GM21526 (cell line): Measurements from ENCODE around the gene MINDY4.

Experiments
- ATAC-seq: cut with Tn5 transposase; IDR thresholded peaks from one replicate; pipeline ENCODE4 v1.9.1; 2021; ENCODE audit warnings: moderate library complexity; ENCODE audit not compliant: unreplicated experiment, low FRiP score

The MINDY4 gene

GRCh38 chr7:30894866-30895605 is 123.8 kb downstream of the MINDY4 start:
- no peak for ATAC-seq

DNA sequence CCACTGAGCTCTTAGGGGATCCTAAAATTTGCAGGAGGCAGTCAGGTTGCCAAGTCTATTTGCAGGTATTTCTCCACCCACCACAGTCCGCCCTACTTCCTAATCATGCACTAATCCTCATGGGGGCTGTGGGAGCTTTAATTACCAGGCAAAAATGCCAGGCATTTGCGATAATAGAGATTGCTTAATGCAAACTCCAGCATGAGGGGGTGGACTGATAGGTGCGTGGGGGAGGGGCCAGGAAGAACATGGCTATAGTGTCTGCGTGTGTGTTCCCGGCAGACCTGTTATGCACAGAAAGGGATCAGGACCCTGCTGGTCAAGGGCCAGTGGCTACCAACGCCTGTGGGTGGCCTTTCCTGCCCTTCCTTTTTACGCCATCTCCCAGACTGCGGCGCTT is 124.8 kb downstream of the MINDY4 start:
- ATAC-seq, result no peak

GRCh38 chr7:30896783-30897637 is 125.8 kb downstream of the MINDY4 start:
- ATAC-seq, result no peak

- ATAC-seq, result no peak
These were observed 126.6 kb downstream of the MINDY4 start for GRCh38 chr7:30897770-30898169.

DNA sequence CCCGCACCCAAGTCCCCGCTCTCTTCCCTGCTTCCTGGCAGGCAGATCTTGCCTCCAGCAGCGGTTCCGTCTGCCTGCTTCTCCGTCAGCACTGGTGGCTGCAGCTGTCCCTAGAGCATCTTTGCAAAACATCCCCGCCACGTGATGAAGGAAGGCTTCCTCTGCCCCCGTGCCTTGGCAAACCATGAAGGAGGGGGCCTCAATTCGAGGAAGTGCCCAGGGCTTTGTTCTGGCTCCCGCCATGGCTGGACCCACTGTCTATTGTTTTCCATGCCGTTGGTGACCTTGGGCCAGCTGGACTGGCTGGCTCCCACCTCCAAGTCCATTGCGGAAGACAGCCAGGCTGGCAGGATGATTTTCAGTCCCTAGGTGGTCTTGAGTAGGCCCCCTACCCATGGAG is 127.2 kb downstream of the MINDY4 start:
- no peak for ATAC-seq

DNA sequence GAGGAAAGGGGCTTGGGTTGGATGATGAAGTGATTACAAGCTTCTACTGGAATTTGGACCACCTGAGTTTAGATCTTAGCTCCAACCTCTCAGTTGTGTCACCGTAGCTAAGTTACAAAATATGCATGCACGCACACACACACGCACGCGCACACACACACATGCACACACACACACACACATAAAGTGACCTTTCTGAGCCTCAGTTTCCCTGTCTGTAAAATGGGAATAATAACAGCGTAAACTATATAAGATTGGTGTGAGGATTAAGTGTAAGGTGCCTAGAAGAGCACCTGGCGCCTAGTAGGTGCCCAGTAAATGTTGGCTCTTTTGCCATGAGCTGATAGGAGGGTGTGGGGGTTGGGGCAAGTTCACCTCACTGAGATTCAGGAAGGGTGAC is 127.8 kb downstream of the MINDY4 start:
- no peak for ATAC-seq

- ATAC-seq, result no peak
These were observed 128.4 kb downstream of the MINDY4 start for GRCh38 chr7:30899630-30900029.

DNA sequence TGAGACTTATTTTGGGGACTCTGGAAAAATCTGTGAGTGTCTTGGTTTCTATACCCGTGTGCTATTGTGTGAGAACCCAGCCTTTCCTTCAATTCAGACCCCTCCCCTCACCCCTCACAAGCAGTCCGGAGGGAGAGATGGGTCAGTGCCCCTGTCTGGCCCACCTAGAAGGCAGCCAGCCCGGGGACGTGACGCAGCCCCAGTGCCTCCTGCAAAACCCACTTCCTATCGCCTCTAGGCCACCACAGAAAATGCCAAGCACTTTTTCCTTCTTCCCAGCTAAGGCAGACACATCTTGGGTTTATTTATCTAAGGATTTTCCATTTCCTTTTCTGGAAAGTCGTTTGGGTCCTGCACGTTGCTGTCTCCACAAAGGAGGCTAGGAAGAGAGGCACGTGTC is 128.8 kb downstream of the MINDY4 start:
- ATAC-seq, result no peak

DNA sequence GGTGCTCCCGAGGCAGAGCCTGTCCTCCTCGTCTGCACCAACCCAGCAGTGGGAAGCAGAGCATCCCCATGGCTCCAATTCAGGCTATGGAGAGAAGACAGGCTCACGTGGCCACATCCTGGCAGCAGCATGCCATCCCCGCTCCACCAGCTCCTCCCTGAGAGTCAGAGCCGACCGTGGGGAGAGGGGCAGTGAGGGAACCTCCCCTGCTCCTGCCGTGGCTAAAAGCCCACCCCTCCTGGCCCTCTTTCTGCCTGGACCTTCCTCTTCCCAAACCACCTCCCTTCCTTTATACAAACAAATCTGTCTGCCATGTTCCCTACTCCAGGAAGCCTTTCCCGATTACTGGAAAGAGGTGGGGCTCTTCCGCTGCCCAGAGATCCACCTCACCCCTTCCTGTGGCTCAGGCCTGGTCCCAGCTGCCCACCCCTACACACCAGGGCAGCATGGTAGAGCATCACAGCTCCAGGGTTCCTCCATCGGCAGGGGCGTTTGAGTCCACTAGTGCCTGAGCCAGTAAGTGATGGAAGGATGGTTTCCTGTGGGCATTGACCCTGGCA is 129.7 kb downstream of the MINDY4 start:
- no peak for ATAC-seq

DNA sequence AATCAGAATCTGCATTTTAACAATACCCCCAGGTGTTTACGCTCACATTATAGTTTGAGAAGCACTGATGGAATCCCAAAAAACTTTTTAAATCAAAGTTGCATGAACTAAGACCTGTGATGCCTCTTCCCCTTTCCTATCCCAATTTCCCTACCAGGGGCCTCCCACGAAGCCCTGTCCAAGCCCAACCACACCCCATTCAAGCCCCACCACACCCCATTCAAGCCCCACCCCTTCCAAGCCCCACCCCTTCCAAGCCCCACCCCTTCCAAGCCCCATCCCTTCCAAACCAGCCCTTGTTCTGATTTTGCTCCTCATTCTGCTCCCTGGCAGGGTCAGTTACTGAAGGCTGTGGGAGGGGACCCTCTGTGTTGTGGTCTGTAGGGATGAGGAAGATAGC is 130.6 kb downstream of the MINDY4 start:
- ATAC-seq, result no peak

DNA sequence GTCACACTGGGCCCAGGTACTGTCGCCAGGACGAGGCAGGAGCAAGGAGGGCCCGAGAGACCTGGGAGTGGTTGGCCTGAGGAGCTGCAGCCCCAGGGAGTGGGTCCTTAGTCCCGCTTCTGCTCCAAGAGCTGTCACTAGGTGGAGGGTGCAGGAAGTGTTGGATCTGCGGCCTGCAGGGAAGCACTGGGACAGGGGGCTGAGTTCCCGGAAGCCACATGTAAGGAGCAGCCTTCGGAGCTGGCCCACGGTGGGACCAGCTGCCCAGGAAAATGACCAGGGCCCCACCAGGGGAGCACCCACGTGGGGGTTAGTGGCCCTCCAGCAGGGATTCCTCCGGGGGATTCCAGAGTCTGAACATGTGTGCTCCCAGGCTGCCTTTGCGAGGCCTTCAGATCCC is 131.2 kb downstream of the MINDY4 start:
- no peak for ATAC-seq

DNA sequence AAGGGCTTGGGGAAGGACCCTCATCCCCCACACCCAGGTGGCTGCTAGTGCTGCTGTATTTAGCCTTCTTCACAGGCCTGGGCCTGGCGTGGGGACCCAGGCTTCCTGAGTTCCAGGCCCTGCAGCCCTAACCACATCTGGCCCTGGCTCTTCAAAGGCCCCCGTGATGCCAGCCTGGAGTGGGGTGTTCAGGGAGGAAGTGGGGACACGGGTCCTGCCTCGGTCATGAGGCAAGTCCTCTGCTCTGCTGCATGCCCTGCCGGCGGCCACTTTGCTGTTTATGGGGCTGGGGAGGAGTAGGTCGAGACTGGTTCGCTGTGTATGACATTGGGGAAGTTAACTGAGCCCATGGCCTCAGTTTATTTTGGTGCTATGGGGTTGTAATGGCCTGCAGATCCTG is 131.9 kb downstream of the MINDY4 start:
- no peak for ATAC-seq

DNA sequence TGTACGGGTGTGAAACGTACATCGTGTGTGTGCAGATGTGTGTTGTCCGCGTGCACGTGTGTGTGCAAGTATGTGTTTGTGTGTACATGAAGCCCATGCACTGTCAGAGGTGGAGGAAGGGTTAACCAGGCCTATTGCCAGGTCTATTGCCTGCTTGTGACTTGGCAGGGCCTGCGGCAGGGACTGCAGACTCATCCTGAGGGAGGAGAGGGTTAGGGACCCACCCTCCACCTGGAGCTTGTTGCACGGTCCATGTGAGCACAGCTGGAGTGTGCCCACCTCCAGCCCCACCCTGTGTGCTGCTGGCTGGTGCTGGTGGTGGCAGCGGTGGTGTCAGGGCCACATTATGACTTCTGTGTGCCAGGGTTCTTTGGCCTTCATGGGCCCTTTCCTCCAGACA is 133.3 kb downstream of the MINDY4 start:
- no peak for ATAC-seq

DNA sequence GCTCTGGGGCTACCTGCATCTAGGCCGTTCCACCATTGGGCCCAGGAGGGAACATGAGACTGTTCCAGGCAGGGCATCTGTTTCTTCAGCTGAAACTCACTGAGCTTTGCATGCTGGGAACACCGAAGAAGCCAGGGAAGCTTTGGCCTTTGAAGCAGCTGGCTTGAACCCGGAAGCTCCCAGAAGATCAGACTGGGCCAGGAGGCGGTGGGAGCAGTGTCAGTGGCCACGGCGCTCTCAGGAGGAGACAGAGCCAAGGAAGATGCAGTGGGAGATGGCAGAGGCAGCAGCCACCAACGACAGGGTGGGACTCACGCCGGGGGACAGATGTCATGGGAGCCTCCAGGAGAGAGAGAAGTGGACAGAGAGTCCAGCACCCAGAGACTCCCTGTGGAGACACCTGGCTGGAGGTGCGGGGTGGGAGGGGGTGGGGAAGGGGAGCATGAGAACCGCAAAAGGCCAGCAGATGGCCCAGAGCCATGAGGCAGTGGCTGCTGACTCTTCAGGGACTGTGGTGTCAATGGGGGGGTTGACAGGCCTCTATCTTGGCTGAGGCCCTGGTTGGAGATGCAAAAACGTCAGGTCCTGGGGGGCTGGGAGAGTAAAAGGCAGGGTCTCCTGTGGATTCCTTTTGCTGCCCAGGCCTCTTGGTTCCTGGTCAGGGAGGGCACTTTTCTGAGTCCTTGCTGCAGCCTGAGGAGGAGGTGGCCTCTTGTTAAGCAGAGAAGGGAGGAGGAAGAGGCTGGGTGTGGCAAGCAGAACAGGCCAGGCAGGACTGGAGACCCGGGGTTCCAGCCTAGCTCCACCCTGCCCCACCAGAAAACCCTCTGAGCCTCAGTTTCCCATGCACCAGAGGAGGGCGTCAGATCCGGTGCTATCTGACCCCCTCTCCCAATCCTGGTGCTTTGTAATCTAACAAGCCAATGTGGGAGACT is 134.1 kb downstream of the MINDY4 start:
- ATAC-seq, result no peak

GRCh38 chr7:30906014-30906413 is 134.8 kb downstream of the MINDY4 start:
- no peak for ATAC-seq

DNA sequence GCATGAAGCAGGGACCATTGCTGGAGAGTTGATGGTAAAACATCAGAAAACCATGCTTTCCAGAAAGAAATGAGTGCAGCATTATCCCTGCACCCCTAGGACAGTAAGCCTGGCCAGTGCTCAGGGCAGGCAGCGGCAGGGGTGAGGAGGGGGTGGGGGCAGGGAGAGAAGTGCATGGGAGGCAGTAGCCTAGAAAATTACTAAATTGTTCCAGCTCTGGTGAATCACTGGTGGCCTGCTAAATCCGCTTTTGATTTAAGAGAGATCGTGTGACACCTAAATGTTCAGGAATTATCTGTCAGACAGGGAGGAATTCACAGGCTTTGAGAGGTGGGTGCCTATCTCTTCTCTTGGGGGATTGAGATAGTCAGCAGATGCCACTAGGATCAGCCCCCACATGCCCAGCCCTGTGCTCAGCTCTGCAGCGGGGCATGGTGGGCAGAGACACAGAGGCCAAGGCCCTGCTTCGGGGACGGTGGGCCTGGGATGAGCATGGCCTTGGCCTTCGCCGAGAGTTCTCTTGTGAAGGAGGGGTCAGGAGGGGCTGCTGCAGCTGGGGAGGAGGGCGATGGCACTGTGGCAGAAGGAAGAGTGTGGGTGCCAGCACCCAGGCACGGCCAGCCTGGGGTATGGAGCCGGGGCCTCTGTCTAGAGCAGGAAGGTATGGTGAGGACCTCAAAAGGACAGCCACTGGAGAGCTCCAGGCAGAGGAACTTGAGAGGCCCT is 135.5 kb downstream of the MINDY4 start:
- no peak for ATAC-seq

GRCh38 chr7:30907527-30908267 is 136.5 kb downstream of the MINDY4 start:
- ATAC-seq, result no peak

- no peak for ATAC-seq
These were observed 137.5 kb downstream of the MINDY4 start for GRCh38 chr7:30908681-30909080.

GRCh38 chr7:30909431-30909830 is 138.2 kb downstream of the MINDY4 start:
- no peak for ATAC-seq
